ENCODE data around the gene PPM1H. TPM values are rescaled to one million over a fixed set of nuclear protein-coding genes. Genes with fewer than 3 reads are reported as not detected.
"Not testable (repeated sequence)": the region's sequence is repeated elsewhere in the genome, so short reads cannot be mapped to it uniquely, and the experiment has no call there.

PPM1H gene
- total RNA-seq: 5.1 TPM
- long read RNA-seq, partial matches to known transcripts: 0 of 1 reads
- long read RNA-seq, other reads (novel, unspliced or antisense): 1 of 1 reads

DNA sequence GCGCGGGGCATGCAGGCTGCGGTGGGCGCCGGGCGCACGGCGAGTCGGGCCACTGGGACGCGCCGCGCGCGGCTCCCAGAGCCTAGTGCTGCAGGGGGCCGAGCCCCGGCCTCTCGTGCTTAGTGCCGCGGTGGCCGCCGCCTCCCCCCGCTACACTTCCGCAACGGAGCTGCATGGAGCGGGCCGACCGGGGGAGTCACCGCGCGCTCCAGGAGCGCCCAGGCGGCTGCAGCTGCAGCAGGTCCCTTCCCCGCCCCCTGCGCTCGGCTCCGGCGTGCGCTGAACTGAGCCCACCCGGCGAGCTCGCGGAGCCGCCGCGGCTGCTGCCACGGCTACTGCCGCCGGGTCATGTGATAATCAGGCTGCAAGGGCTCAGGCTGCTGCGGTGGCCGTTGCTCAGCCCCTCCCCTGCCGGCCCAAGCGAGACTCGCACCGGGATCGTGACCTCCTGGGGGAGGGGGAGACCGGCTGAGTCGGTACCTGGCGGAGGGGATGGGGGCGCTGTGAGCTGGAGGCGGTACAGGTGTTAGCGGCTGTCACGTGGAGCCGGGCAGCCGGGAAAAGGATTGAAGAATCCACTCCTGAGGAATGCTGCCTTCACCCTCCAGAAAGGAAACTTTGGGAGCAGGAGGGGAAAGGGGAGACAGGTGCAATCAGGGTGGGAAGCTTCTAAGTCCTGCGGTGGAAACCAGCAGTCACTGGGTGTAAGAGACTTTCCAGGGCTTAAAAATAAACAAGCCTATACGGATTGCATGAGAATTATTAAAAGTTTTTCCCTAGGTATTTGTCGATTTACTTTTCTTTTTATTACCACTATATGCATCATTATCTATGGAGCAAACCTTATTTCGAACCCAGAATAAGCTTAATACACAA lies at the start of gene PPM1H:
Gene PPM1H (minus strand): TSS at position 352 of the 876 bp plus-strand sequence. CDS start 414 bp downstream, outside the sequence.
- no peak for DNase-seq (ENCODE audit: low spot score)

GRCh38 chr12:62983594-62983993 lies 48.6 kb upstream of the PPM1H start:
- DNase-seq (ENCODE audit: low spot score): no peak

DNA sequence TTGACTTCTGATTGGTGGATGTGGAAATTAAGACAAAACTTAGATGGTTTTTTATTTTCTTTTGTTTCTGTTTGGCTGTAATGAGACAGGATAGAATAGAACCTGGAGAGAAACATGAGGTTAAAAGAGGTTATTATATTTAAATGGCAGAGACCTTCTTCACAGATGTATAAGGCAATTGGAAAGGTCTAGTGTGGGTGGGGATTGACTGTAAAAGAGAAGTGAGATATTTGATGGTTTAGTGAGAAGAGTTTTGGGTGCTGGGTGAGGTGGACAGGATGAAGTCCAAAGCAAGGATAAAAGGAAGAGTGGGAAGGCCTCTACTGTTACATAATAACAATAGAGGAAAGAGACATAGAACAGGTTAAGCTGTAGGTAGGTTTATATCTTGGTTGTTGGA lies 43.8 kb upstream of the PPM1H start:
- DNase-seq (ENCODE audit: low spot score): no peak

DNA sequence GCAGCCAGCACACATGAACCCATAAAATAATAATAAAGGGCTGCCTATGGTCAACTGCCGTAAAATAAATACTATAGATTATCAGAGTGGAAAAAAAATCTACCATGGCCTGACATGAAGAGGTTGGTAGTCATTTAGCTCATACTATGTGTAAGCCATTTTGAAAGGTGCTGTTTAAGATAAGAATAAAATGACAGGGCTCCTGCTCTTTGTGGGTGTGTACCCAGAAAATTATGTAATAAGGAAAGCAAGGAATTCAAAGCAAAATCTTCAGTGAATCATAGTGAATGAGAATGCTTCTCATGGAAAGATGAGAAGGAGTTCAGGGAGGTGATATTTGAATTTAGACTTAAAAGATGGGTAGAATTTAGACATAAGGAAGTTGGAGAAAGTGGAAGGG lies 42.9 kb upstream of the PPM1H start:
- no peak for DNase-seq (ENCODE audit: low spot score)

- DNase-seq (ENCODE audit: low spot score): no peak
These were observed 42.5 kb upstream of the PPM1H start for GRCh38 chr12:62977418-62977817.

GRCh38 chr12:62976110-62976662 lies 41.2 kb upstream of the PPM1H start:
- DNase-seq (ENCODE audit: low spot score): no peak

DNA sequence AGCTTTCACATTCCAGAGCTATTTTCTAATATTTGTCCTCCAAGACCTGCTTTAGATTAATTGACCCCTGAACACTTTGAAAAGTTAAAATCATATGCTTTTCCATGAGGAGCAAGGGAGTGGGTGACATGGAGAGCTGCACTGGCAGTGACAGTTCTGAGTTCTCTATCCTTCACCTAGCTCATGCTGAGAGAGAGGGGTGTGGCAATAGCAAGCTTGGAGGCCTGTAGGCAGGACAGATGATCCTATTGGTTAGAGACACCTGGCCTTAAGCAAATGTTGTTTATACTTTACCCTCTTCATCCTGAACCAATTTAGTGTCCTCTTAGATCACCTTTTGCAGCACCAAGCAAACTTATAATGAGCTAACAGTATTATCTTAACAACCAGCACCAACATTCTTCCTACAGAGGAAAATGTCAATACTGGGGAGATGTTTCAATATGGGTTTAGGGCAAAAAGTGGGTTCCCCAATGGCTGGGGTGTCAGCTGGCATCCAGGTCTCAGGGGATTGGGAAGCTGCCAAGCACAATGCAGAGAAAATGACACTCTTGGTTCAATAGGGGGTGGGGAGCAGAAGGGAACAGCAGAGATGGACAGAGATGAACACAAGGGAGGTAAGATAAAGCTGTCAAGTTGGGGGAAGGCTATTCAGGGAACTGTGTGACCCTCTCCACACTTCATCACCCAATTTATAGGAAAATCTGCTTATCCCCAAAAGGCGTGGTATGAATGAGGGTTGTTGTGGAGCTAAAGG lies 37.0 kb upstream of the PPM1H start:
- no peak for DNase-seq (ENCODE audit: low spot score)

DNA sequence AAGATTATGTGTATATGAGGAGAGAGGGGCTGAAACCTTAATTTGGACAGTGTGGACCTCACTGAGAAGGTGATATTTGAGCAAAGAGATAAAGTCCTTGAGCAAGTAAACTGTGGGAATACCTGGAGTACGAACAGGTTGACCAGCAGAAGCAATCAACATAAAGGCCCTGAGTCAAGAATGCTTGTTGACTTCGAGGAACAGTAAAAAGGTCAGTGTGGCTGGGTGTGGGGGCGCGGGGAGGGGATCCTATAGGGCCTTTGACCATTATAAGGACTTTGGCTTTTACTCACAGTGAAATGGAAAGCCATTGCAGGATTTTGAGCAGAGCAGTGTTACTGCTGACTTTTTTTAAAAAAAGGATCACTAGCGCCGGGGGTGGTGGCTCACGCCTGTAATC lies 34.7 kb upstream of the PPM1H start:
- no peak for DNase-seq (ENCODE audit: low spot score)

DNA sequence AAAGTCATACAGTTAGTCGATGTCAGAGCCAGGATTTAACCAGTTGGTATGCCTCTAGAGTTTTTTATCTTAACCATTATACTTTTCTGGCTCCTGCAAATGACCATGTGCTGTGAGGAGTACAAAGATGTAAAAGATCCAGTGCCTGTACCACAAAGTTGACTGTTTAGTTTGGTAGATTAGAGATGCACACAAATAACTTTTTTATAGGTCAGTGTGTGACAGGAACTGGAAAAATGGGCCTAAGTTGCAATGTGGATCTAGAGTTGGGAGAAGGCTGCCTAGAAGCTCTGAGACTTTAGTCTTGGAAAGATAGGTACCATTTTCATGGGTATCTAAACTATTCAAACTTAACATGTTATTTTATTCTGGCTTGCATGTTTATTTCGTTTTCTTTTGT lies 32.8 kb upstream of the PPM1H start:
- no peak for DNase-seq (ENCODE audit: low spot score)

GRCh38 chr12:62966990-62967506 lies 32.1 kb upstream of the PPM1H start:
- DNase-seq (ENCODE audit: low spot score): no peak

- not testable (repeated sequence) for DNase-seq (ENCODE audit: low spot score)
These were observed 31.6 kb upstream of the PPM1H start for GRCh38 chr12:62966446-62966989.

DNA sequence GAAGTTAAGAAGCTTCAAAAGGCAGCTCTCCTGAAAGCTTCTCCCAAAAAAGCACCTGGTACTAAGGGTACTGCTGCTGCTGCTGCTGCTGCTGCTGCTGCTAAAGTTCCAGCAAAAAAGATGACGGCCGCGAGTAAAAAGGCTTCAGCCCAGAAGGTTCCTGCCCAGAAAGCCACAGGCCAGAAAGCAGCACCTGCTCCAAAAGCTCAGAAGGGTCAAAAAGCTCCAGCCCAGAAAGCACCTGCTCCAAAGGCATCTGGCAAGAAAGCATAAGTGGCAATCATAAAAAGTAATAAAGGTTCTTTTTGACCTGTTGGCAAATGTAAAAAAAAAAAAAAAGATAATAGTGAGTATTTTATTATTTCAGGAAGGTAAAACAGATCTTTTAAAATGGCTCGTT lies 30.8 kb upstream of the PPM1H start:
- DNase-seq (ENCODE audit: low spot score): not testable (repeated sequence)

DNA sequence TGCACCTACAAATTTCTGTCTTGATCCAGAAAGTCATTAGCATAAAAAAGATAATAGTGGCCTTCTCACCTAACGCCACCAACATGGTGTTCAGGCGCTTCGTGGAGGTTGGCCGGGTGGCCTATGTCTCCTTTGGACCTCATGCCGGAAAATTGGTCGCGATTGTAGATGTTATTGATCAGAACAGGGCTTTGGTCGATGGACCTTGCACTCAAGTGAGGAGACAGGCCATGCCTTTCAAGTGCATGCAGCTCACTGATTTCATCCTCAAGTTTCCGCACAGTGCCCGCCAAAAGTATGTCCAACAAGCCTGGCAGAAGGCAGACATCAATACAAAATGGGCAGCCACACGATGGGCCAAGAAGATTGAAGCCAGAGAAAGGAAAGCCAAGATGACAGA lies 30.3 kb upstream of the PPM1H start:
- not testable (repeated sequence) for DNase-seq (ENCODE audit: low spot score)

DNA sequence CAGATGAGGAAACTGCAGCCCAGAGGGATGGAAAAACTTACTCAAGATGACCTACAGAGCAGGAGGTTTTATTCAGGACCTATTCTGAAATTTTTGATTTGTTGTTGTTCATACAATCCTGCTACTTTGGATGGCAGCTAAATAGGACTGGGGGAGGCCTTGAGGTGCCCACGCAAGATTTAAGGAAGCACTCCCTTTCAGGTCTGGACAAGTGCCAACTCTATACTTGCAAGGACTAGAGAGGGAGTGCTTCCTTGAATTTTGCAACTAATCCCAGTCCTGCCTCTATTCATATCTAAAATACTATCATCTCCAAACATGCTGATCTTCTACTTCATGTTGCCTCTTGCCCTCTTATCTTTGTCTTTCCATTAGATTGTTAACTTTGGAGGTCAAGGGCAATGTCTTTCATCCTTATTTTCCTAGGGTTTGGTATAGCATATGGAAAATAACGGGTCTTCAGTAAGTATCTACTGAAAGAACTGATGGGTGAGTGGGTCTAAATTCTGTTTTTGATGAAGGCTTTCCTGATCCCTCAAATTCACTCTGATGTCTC lies 28.6 kb upstream of the PPM1H start:
- DNase-seq (ENCODE audit: low spot score): no peak

DNA sequence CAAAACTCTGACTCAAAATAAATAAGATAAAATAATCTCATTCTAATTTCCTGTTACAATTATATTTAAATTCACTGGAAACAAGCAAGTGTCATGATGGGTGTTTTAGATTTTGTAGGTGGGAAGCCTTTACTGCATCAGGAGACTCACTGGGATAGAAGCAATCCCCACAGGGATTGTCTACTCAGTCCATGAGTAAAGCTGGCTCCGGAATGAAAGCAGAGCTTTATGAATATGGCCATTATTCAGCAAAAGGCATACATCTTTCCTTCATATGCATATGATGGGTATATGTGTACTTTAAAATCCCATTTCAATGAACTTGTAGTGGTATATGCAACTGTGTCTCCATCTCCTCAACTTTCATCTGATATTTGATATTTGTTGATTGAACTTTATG lies 25.4 kb upstream of the PPM1H start:
- DNase-seq (ENCODE audit: low spot score): no peak

DNA sequence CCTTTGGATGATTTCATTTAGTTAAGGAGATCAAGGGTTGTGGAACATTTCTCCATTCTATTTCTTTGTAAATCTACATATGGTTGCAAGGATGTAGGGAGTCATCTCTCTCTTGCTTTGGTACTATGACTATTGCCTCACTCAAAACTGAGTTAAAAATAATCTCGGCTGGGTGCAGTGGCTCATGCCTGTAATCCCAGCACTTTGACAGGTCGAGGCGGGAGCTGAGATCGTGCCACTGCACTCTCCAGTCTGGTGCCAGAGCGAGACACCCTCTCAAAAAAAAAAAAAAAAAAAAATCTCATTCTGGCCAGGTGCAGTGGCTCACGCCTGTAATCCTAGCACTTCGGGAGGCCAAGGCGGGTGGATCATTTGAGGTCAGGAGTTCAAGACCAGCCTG lies 24.8 kb upstream of the PPM1H start:
- no peak for DNase-seq (ENCODE audit: low spot score)

DNA sequence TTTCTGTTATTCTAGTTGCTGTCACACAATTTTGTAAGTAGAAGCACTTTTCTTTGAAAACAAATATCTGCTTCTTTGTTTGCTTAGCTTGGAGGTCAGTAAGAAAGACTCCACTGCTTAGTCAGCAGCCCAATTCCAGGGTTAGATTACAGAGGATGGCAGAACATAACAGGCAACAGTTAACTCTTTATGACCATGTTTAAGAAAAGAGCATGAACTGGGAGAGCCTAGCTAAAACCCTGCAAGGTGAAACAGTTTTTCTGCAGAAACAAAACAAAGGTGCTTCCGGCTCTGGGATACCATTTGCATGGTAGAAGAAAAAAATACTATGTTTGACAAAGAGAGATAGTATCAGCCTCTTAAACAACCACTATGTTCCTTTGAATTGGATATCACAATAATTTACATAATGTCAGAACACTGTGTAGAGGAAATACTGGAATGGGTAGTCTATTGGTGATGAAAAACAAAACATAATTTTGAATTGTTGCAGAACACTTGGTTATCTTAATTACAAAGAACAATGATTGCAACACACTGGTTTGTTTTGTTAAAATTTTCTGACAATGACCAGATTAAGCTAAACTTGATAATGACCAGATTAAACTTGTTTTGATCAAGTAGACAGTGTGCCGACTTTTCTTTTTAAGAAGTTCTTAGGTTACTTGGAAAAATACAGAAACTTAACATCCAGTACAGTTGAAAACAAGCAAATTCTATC lies 22.4 kb upstream of the PPM1H start:
- no peak for DNase-seq (ENCODE audit: low spot score)

GRCh38 chr12:62955678-62956077 lies 20.7 kb upstream of the PPM1H start:
- DNase-seq (ENCODE audit: low spot score): no peak

GRCh38 chr12:62950317-62950716 lies 15.4 kb upstream of the PPM1H start:
- DNase-seq (ENCODE audit: low spot score): no peak

- no peak for DNase-seq (ENCODE audit: low spot score)
These were observed 13.2 kb upstream of the PPM1H start for GRCh38 chr12:62948123-62948522.

Measured in mesenteric fat pad (tissue), 1 donor.